Articular chondrocyte of knee joint (primary cell): Measurements from ENCODE around the gene HTN3. TPM values are rescaled to one million over a fixed set of nuclear protein-coding genes. Genes with fewer than 3 reads are reported as not detected.

Experiments used
- total RNA-seq: library from RNA; depleted of rRNA; stranded (reverse); fragments of >200 nt; gene quantifications from 2 replicates; pipeline ENCODE4 v1.2.3, GENCODE V29; 2012

The HTN3 gene
- not detected in 2 replicates for total RNA-seq

DNA sequence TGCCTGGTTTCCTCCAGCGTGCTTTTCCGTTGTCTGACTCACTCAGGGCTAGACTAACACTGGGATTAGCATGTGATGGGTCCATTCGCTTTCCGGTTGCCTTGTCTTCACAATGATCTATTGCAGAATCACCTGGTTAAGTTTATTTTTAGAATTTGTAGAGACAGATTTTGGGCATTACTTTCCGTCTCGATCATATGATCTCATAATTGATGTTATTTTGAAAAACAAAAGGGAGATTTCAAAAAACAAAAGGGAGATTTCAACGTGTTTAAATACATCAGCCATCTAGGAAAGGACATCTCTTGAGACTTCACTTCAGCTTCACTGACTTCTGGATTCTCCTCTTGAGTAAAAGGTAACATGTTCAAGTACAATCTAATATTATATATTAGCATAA lies at the start of gene HTN3:
TSS of gene HTN3 (plus strand) at position 301 of the 400 bp plus-strand sequence. CDS start 2,282 bp downstream, outside the sequence.

DNA sequence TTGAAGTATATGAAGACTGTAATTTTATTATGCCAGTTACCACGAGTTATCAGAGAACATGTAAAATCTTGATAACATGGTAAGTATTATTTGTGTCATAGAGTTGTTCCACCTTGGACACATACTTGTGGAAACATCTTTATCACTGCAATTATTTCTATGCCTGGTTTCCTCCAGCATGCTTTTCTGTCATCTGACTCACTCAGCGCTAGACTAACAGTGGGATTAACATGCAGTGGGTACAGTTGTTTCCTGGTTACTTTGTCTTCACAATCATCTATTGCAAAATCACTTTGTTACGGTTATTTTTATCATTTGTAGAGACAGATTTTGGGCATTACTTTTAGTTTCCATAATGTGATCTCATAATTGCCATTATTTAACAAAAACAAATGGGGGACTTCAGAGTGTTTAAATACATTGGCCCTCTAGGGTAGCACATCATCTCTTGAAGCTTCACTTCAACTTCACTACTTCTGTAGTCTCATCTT lies 32.7 kb upstream of the HTN3 start, which contains the start of gene STATH:
TSS of gene STATH (plus strand) at position 441 of the 491 bp plus-strand sequence. CDS start 2,472 bp downstream, outside the sequence.

DNA sequence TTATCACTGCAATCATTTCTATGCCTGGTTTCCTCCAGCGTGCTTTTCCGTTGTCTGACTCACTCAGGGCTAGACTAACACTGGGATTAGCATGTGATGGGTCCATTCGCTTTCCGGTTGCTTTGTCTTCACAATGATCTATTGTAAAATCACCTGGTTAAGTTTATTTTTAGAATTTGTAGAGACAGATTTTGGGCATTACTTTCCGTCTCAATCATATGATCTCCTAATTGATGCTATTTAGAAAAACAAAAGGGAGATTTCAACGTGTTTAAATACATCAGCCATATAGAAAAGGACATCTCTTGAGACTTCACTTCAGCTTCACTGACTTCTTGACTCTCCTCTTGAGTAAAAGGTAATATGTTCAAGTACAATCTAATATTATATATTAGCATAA lies 21.9 kb downstream of the HTN3 start, which contains the start of gene HTN1:
TSS of gene HTN1 (plus strand) at position 301 of the 400 bp plus-strand sequence. CDS start 2,639 bp downstream, outside the sequence.

Other genes starting within 250 kb of the HTN3 start
- 0.22 TPM in 1 of 2 replicates, not detected in the other for gene SULT1E1, start 168.3 kb upstream of the HTN3 start, total RNA-seq
- gene CSN1S1, start 97.4 kb upstream of the HTN3 start, total RNA-seq, result not detected in 2 replicates
- gene CSN2, start 62.7 kb upstream of the HTN3 start, total RNA-seq, result not detected in 2 replicates
- gene STATH, start 32.5 kb upstream of the HTN3 start, total RNA-seq, result not detected in 2 replicates
- 0.11 TPM in 1 of 2 replicates, not detected in the other for gene HTN1, start 22.0 kb downstream of the HTN3 start, total RNA-seq
- not detected in 2 replicates for gene PRR27, start 125.8 kb downstream of the HTN3 start, total RNA-seq
- not detected in 2 replicates for gene ODAM, start 167.3 kb downstream of the HTN3 start, total RNA-seq
- gene FDCSP, start 197.7 kb downstream of the HTN3 start, total RNA-seq, result not detected in 2 replicates
- gene CSN3, start 214.1 kb downstream of the HTN3 start, total RNA-seq, result not detected in 2 replicates